Adrenal gland (tissue), 12 donors: ENCODE data around the gene KRTCAP2. TPM values are rescaled to one million over a fixed set of nuclear protein-coding genes. Genes with fewer than 3 reads are reported as not detected.

ENCODE experiments used
- DNase-seq, 7 donors: peaks; one replicate each; pipeline ENCODE4 v3.0.0-alpha.2; 2019 to 2020
- H3K27ac ChIP-seq, 5 donors: fragments of 200-600 bp; sonication (generic) in 4 of 5; 1 replicate in 3 of 5; 2 replicates in 2 of 5; pipeline versions ENCODE4 v1.5.1 to v1.8.0; 2016 to 2020; ENCODE audit warnings: mild to moderate bottlenecking in 1 of 5
- H3K27me3 ChIP-seq: fragments of 200-600 bp; 2 replicates; pipeline ENCODE4 v1.8.0; 2021
- H3K36me3 ChIP-seq, 2 donors: fragments of 200-600 bp; replicated peaks in 1 of 2; 1 replicate in 1 of 2; 2 replicates in 1 of 2; pipeline versions ENCODE4 v1.5.1 to v1.8.0; 2018 to 2022
- H3K4me1 ChIP-seq, 2 donors: fragments of 200-600 bp; replicated peaks in 1 of 2; 1 replicate in 1 of 2; 2 replicates in 1 of 2; pipeline versions ENCODE4 v1.5.1 to v1.8.0; 2018 to 2021
- H3K4me3 ChIP-seq, 4 donors: fragments of 200-600 bp; sonication (generic) in 3 of 4; one replicate each; pipeline ENCODE4 v1.5.1; 2016 to 2018
- H3K9me3 ChIP-seq, 3 donors: fragments of 200-600 bp; sonication (generic) in 1 of 3; replicated peaks in 1 of 3; 1 replicate in 2 of 3; 2 replicates in 1 of 3; pipeline versions ENCODE4 v1.5.1 to v1.8.0; 2016 to 2021
- POLR2A ChIP-seq, 2 donors: fragments of 450-650 bp; IDR thresholded peaks; one replicate each; pipeline ENCODE4 v1.6.1; 2017; ENCODE audit warnings: antibody characterized with exemption in 2 of 2, mild to moderate bottlenecking in 2 of 2, moderate library complexity in 1 of 2
- WGBS, 4 donors: extraction: QIAGEN DNeasy Blood & Tissue Kit in 2 of 4; methylation state at CpG; one replicate each; pipeline versions ENCODE4 v1.1.5 to v1.1.7; 2013 to 2017; 5-methylcytosine and 5-hydroxymethylcytosine counted together
- intact Hi-C, 2 donors: fragments of 100-400 bp; cut with DNase I; formaldehyde crosslinking; loops; one replicate each; pipeline versions ENCODE4 v1.14.1 to v1.15.0; 2022 to 2023
- polyA plus RNA-seq, 3 donors: library from polyadenylated mRNA; stranded (reverse); fragments of 200-250 nt in 2 of 3; fragments of 350-450 nt in 1 of 3; fragmentation: Illumina TruSeq in 1 of 3; extraction: RNeasy Lipid Tissue Mini Kit (QIAGEN cat#74804) in 1 of 3; gene quantifications; one replicate each; pipeline ENCODE4 v1.2.3, GENCODE V29; 2013 to 2014
- total RNA-seq, 9 donors: library from RNA; depleted of rRNA in 4 of 9; stranded (reverse); fragments of >200 nt in 4 of 9; fragments of 120-200 nt in 1 of 9; fragmentation: NEBNext Ultra II Directional in 1 of 9; extraction: Animal tissue kit (Norgen Biotek cat#: 25700) in 1 of 9; gene quantifications; one replicate each; pipeline versions ENCODE4 v1.1.0 to v1.2.4, GENCODE V29; 2013 to 2023
- TF ChIP-seq, protein P1 (sequence below), 6 experiments: fragments of 450-650 bp in 4 of 6; fragments of 200-600 bp in 2 of 6; sonication (generic) in 1 of 6; IDR thresholded peaks; 1 replicate in 5 of 6; 2 replicates in 1 of 6; pipeline versions ENCODE4 v1.5.1 to v1.8.0; 2016 to 2021; ENCODE audit warnings: antibody characterized with exemption in 6 of 6, mild to moderate bottlenecking in 2 of 6, moderate library complexity in 1 of 6
- donor health status: healthy with polysubstance abuse.
- donor health status: Bipolar disorder and iron deficiency.
- donor health status: DM: yes; HTN: yes; CAD: no.
- donor health status: DM: no; HTN: no; CAD: no.
- donor health status: DM: no; HTN: no; CAD: no.
- donor health status: DM: yes; HTN: yes; CAD: no.

KRTCAP2 gene
- total and polyA plus RNA-seq, 12 donors: 76.1 to 806 (median 191) TPM

DNA sequence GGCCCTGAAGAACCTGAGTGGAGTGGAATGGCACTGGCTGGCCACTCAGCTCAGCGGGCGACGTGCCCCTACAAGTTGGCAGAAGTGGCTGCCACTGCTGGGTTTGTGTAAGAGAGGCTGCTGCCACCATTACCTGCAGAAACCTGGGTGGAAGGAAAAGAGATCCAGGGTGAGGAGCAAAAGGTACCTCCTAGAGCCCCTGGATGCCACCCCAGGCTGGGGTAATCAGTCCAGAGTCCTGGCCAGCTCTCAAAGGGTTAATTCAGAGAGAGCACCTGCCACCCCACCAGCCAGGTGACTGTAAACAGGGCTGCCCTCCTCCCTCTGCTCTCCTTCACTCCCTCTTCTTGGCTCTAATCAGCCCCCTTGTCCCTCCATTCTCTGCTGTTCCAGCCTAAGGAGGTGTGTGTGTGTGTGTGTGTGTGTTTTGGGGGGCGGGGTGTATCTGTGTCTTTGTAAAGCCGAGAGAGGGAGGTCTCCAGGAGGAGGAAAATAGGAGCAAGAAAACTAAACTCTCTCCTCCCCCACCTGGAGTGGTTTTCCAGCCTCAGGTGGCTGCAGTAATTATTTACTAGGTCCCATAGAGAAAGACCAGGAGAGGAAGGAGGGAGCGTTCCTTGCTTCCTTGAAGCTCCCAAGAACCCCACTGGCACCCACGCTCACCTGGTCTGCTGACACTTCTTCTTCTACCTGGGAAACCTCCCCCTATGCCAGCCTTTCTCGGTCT lies 13.1 kb upstream of the KRTCAP2 start:
- 64 to 76% (median 73%) methylated on average over 5 to 8 of the region's 8 CpGs for whole genome bisulfite sequencing, 4 donors
- H3K27ac ChIP-seq: no peak overlapping the region

DNA sequence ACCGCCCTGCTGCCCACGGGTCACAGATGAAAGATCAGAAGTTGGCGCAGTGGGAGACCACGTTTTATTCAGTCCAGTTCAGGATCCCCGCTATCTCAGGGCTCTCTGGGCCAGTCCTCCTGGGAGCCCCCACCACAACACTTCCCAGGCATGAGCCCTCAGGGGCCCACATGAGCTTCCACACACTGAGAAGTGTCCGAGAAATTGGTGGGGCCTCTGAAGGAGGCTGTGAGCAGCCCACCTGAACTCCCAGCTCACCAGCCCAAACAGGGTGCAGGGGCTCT lies 12.6 kb upstream of the KRTCAP2 start:
- H3K27me3 ChIP-seq: no peaks in the 10 kb centered on the region
- no peak for DNase-seq
- H3K9me3 ChIP-seq: no peaks in the 10 kb centered on the region
- 63 to 74% (median 71%) methylated on average over 6 of the region's 6 CpGs for WGBS, 4 donors
- no peak overlapping the region for H3K4me3 ChIP-seq
- TF ChIP-seq, protein P1, sequence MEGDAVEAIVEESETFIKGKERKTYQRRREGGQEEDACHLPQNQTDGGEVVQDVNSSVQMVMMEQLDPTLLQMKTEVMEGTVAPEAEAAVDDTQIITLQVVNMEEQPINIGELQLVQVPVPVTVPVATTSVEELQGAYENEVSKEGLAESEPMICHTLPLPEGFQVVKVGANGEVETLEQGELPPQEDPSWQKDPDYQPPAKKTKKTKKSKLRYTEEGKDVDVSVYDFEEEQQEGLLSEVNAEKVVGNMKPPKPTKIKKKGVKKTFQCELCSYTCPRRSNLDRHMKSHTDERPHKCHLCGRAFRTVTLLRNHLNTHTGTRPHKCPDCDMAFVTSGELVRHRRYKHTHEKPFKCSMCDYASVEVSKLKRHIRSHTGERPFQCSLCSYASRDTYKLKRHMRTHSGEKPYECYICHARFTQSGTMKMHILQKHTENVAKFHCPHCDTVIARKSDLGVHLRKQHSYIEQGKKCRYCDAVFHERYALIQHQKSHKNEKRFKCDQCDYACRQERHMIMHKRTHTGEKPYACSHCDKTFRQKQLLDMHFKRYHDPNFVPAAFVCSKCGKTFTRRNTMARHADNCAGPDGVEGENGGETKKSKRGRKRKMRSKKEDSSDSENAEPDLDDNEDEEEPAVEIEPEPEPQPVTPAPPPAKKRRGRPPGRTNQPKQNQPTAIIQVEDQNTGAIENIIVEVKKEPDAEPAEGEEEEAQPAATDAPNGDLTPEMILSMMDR (IDR thresholded peaks at IDR 0.05): no peak
- TF ChIP-seq POLR2A (IDR thresholded peaks at IDR 0.05): no peak
- H3K4me1 ChIP-seq: no peaks in the 10 kb centered on the region
- H3K27ac ChIP-seq: peak overlapping the region in 1 of 5 donors; percentile 12
- no peaks in the 10 kb centered on the region for H3K36me3 ChIP-seq
- intact Hi-C loops: no loop called here

More for the DNA sequence above, 13.1 kb upstream of the KRTCAP2 start:
- TF ChIP-seq, protein P1 (IDR thresholded peaks at IDR 0.05): no peak
- TF ChIP-seq POLR2A (IDR thresholded peaks at IDR 0.05): no peak
- peak in 1 of 7 donors; percentile 12 for DNase-seq
- Histone ChIP-seq H3K9me3 (no peaks in the 10 kb centered on the region), H3K27me3 (no peaks in the 10 kb centered on the region), H3K4me3 (no peak overlapping the region), H3K4me1 (no peaks in the 10 kb centered on the region), H3K36me3 (no peaks in the 10 kb centered on the region)
- intact Hi-C loops: no loop called here

DNA sequence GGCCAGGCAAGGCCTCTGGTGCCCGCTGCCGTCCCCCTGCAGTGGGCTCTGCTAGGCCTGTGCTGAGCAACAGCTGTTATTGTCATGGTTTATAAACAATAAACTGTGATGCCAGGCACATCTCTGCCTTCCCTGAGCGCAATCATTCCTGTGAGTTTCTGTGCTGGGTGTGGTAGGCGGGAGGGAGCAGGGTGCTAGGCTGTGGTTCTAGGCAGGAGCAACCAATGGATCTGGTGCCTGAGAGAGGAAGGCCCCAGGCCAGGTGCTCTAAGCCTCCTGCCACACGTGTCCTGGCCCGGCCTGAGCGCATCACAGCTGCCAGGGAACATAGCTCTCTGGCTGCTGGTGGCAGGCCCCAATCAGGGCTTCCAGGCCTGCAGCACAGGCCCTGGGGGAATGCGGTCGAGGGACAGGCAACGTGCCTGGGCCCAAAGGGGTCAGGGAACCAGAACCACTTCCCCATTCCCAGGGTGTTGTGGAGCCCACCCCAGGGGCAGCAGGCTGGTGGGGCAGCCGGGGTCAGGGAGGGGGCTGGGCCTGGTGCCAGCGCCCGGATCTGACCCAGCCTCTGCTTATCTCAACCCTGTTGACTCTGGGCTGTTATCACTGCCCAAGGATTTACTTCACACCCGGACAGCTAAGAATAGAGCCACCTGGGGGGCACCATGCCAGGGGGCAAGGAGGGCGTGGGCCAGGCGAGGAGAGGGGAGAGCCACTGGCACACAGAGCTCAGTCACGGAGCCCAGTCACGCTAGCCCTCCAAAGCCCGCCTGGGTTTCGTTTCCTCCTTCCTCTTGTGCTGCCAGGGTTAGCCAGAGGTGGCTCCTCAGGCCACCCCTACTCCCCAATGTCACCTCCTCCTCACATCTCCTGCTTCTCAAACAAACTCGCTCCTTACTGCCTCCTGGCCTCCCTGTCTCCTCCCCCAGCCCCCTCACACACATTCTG lies 12.0 kb upstream of the KRTCAP2 start:
- H3K9me3 ChIP-seq: no peaks in the 10 kb centered on the region
- intact Hi-C loops: no loop called here
- no peaks in the 10 kb centered on the region for H3K4me1 ChIP-seq
- WGBS, 4 donors: 46 to 57% (median 54%) methylated on average over 11 to 21 of the region's 21 CpGs
- TF ChIP-seq, protein P1 (IDR thresholded peaks at IDR 0.05): no peak
- no peak for TF ChIP-seq POLR2A (IDR thresholded peaks at IDR 0.05)
- no peaks in the 10 kb centered on the region for H3K36me3 ChIP-seq
- peak in 4 of 7 donors; percentile 19 to 47 (median 40) for DNase-seq
- H3K4me3 ChIP-seq: no peak overlapping the region
- no peaks in the 10 kb centered on the region for H3K27me3 ChIP-seq
- H3K27ac ChIP-seq: peak overlapping the region in 2 of 5 donors; percentile 12 to 29

DNA sequence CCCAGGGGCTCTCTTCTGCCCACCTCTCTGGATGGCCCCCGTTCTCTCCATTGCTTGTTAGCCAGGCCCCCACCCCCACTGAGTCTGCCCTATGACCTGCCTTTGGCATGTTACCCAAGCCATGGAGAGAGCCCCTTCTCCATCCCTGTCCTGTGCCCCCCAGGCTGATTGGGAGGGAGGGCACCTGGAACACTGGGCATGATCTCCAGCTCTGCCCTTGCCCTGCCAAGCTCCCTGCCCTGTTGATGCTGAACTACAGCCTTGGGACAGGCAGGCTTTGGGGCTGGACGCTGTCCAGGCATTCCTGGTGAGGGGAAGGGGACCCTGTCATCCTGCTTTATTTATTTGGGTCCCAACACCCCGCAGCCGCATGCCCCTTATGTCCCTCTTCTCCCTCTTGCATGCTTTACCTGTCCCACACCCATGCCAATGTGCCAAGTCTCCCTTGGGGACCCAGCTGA lies 11.3 kb upstream of the KRTCAP2 start:
- Histone ChIP-seq H3K27me3 (no peaks in the 10 kb centered on the region), H3K27ac (no peak overlapping the region), H3K36me3 (no peaks in the 10 kb centered on the region), H3K4me3 (no peak overlapping the region), H3K4me1 (no peaks in the 10 kb centered on the region), H3K9me3 (no peaks in the 10 kb centered on the region)
- TF ChIP-seq, protein P1 (IDR thresholded peaks at IDR 0.05): no peak
- TF ChIP-seq POLR2A (IDR thresholded peaks at IDR 0.05): no peak
- 75 to 92% (median 90%) methylated on average over 2 to 4 of the region's 4 CpGs for WGBS, 4 donors
- intact Hi-C loops: no loop called here
- peak in 1 of 7 donors; percentile 13 for DNase-seq
